HG03066 (cell line): Measurements from ENCODE around the gene TMEM18.

Experiments
- ATAC-seq: cut with Tn5 transposase; IDR thresholded peaks from one replicate; pipeline ENCODE4 v1.9.1; 2021; ENCODE audit warnings: low read depth; ENCODE audit not compliant: unreplicated experiment

Gene TMEM18

GRCh38 chr2:623130-623922, 53.9 kb downstream of the TMEM18 start:
- no peak for ATAC-seq

- no peak for ATAC-seq
These were observed 54.8 kb downstream of the TMEM18 start for GRCh38 chr2:622357-622756.

- no peak for ATAC-seq
These were observed 55.7 kb downstream of the TMEM18 start for GRCh38 chr2:621303-622099.

GRCh38 chr2:620471-621302, 56.5 kb downstream of the TMEM18 start:
- no peak for ATAC-seq

GRCh38 chr2:620004-620403, 57.2 kb downstream of the TMEM18 start:
- no peak for ATAC-seq

GRCh38 chr2:618422-618990, 58.7 kb downstream of the TMEM18 start:
- no peak for ATAC-seq

- ATAC-seq = no peak
These were observed 59.2 kb downstream of the TMEM18 start for GRCh38 chr2:618005-618404.
